Dermis blood vessel endothelial cell (primary cell): ENCODE data around the gene ZSCAN5B. TPM values are rescaled to one million over a fixed set of nuclear protein-coding genes. Genes with fewer than 3 reads are reported as not detected.
"Not testable (repeated sequence)": the region's sequence is repeated elsewhere in the genome, so short reads cannot be mapped to it uniquely, and the experiment has no call there.

ENCODE experiments used
- DNase-seq: peaks from one replicate; pipeline ENCODE4 v3.0.0; 2010
- total RNA-seq: library from RNA; depleted of rRNA; stranded (reverse); fragments of >200 nt; gene quantifications from 2 replicates; pipeline ENCODE4 v1.2.3, GENCODE V29; 2014

The ZSCAN5B gene, protein sequence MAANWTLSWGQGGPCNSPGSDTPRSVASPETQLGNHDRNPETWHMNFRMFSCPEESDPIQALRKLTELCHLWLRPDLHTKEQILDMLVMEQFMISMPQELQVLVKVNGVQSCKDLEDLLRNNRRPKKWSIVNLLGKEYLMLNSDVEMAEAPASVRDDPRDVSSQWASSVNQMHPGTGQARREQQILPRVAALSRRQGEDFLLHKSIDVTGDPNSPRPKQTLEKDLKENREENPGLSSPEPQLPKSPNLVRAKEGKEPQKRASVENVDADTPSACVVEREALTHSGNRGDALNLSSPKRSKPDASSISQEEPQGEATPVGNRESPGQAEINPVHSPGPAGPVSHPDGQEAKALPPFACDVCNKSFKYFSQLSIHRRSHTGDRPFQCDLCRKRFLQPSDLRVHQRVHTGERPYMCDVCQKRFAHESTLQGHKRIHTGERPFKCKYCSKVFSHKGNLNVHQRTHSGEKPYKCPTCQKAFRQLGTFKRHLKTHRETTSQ
- total RNA-seq = not detected in 2 replicates

DNA sequence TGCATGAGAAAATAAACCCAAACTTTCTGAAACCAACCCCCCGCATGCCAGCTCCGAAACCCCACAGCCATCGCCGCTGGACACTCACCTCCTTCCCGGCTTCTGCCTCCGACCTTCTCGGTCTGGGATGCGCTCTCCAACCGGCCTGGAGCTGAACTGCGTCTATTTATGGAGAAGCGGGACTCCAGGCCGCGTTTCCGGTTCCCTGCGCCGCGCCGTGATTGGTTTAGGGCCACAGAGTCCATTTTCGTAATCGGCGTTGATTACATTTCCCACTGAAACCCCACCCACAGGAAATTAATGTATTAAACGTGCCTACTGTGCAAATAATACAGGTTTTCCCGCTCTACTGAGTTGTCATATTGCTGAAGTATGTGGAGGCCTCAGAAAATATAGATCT lies at the start of gene ZSCAN5B:
Gene ZSCAN5B, minus strand, starts transcription at position 138 of the 400 bp plus-strand sequence. CDS start 4,731 bp downstream, outside the sequence.
- DNase-seq = not testable (repeated sequence)

DNA sequence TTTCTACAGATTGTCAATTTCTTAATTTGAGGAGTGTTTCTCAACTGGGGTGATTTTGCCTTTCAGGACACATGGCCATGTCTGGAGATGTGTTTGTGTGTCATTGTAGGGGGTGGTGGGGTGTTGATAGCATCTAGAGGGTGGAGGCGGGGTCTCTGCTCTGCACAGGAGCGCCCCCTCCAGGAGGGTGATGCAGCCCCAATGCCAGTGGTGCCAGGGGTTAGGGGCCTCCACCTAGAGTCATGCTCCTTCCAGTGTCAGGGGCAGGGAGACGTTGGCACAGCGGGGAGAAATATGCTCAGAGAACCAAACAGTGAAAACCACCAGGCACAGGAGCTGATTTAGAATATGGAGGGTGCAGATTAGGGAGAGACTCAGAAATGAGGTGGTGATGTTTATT lies 48.2 kb upstream of the ZSCAN5B start:
- not testable (repeated sequence) for DNase-seq

DNA sequence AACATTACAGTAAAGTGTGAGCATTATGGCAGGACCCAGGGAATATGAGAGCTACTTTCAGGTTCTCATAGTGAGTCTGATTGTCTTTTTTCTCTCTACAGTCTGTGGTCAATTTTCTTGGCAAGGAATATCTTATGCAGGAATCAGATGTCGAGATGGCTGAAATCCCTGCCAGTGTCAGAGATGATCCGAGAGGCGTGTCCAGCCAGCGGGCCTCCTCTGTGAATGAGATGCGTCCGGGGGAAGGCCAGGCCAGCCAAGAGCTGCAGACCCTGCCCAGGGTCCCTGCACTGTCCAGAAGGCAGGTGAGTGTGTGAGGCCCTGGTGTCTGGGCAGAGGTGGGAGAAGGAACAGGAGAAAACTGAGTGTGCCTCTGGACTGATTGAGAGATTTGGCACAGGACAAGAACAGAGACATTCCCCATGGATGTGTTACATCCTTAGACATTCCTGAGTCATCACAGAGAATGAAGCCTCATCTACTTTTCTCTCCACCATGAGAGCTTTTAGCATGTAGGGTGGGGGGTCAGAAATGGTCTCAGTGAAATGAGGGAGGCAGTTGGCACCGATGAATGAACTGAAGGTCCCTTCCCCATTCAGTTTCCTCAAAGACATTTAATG lies 47.6 kb upstream of the ZSCAN5B start:
- DNase-seq = no peak

DNA sequence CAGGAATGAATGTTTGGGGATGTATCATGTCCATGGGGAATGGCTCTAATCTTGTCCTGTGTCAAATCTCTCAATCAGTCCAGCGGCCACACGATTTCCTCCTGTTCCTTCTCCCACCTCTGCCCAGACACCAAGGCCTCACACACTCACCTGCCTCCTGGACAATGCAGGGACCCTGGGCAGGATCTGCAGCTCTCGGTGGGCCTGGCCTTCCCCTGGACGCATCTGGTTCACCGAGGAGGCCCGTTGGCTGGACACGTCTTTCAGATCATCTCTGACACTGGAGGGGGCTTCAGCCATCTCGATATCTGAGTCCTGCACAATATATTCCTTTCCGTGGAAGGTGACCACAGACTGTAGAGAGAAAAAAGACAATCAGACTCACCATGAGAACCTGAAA lies 25.9 kb upstream of the ZSCAN5B start:
- DNase-seq = no peak

DNA sequence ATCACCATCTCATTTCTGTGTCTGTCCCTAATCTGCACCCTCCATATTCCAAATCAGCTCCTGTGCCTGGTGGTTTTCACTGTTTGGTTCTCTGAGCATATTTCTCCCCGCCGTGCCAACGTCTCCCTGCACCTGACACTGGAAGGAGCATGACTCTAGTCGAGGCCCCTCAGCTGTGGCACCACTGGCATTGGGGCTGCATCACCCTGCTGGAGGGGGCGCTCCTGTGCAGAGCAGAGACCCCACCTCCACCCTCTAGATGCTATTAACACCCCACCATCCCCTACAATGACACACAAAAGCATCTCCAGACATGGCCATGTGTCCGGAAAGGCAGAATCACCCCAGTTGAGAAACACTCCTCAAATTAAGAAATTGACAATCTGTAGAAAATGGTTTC lies 25.3 kb upstream of the ZSCAN5B start:
- no peak for DNase-seq

DNA sequence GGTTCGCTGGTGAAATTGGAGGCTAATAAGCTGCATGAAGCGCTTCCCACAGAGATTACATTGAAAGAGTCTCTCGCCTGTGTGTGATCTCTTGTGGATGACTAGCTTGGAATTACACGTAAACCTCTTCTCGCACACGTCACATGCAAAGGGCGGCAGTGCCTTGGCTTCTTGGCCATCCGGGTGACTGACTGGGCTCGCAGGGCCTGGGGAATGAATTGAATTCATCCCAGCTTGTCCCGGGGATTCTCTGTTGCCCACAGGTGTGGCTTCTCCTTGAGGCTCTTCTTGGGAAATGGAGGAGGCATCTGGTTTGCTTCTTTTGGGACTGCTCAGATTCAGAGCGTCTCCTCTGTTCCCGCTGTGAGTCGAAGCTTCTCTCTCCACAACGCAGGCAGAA lies 24.3 kb upstream of the ZSCAN5B start:
- DNase-seq = no peak

DNA sequence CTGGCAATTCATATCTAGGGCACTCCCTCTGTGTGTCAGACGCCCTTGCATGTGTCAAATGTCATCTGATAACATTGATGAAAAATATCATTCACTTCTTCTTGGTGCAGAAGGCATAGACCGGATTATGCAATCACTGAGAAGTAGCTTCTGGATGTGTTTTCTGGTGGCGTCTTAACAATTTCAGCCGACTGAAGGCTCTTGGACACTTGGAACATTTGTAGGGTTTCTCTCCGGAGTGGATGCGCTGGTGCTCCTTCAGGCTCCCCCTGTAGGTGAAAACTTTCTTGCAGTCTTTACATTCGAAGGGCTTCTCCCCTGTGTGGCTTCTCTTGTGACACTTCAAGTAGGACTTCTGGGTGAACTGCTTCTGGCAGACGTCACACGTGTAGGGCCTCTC lies 23.9 kb upstream of the ZSCAN5B start:
- peak; percentile 38 for DNase-seq

DNA sequence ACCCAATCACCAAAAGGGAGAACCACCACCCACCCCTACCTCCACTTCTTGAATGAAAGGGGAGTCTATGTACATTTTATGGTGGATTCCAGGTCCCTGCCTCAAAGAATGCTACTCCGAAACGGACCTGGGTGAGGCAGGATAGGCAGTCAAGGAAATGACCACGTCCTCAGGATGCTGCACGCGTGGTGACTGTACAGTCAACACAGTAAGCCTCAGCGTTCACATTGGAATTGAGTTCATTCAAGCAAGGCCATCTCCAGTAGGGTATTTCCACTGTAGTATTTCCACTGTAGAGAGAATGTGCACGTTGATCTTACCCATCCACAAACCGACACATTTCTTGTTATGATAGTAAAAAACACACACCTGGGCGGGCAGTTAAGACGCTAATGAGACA lies 21.4 kb upstream of the ZSCAN5B start:
- DNase-seq = peak; percentile 37

DNA sequence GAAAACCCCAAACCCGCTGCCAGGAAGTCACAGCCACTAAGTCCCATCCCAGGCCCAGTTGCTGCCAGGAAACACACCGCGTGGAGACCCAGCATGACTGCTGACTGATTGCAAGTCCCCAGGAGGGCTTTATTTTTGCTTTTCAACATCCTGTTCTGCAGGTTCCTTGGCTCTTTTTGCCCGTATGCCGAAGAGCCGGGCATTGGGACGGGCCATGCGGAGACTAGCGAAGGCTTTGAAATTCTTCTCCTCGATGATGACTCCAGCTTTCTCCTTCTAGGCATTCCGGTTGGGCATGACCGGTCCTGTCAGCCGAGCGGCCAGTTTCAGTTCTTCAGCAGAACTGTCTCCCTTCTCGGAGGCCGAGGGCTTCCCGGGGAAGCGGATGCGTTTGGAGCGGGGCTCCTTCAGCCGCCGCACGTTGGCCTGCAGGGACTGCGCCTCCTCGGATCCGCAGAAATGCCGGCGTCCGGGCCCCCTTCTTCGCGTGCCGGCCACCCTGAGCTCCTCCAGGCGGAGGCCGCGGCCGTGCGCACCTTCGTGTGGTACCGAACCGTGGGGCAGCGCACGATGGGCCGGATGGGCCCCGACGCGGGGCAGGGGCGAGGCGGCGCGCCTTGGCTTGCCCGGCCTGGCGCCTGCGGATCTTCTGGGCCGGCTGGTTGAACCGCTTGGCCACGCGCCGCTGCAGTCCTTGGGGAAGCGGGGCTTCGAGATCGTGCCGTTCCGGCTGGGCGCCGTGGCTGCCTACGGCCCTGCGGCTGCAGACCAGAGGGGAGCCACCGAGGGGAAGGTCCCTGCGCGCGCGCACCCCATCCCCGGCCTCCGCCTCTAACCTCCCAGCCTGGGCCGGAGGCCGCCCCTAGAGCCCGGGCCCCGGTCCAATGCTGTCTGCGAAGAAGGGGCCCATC lies 19.7 kb upstream of the ZSCAN5B start:
- peak; percentile 47 for DNase-seq

DNA sequence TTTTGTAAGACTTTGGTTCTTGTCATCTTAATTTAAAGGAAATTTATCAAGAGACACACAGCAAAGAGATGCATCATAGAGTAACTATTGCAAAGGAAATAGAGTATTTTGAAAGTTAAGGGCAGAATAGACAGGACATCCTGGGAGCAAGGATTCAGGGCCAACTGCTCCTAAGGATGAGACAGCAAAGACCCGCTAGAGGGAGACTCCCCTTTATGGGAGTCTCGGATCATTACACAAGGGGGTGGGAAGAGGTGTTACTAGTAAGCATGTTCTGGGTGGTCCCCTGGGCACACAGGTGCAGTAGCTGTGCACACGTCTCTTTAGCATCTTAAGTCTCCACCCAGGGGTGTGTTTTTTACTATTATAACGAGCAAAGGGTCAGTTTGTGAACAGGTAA lies 14.1 kb upstream of the ZSCAN5B start:
- DNase-seq = no peak

DNA sequence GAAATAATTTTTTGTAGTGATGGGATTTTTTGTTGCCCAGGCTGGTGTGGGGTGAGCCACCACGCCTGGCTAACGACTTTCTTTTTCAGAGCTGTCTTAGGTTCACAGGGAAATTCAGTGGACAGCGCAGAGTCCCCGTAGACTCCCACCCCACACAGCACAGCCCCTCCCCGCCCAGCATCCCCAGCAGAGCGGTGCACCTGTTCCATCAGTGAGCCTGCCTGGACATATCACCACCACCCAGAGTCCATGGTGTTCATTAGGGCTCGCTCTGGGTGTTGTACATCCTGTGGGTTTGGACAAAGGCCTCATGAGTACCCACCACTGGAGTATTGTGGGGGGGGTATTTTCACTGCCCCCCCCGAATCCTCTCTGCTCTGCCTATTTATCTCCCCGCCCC lies 12.5 kb upstream of the ZSCAN5B start:
- DNase-seq = not testable (repeated sequence)

DNA sequence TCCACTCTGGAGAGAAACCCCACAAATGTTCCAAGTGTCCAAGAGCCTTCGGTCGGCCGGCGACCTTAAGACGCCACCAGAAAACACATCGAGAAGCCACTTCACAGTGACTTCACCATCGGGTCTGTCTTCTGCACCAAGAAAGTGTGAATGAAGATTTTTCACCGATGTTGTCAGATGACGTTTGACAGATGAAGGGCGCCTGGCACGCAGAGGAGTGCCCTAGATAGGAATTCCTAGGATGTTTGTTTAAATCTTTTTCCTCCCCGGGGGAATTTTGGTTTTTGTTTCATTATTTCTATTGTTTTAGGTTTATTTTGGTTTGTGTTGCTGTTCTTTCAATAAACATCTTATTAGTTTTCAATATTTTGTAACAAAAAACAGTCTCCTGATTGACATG lies 11.5 kb upstream of the ZSCAN5B start:
- DNase-seq = no peak

DNA sequence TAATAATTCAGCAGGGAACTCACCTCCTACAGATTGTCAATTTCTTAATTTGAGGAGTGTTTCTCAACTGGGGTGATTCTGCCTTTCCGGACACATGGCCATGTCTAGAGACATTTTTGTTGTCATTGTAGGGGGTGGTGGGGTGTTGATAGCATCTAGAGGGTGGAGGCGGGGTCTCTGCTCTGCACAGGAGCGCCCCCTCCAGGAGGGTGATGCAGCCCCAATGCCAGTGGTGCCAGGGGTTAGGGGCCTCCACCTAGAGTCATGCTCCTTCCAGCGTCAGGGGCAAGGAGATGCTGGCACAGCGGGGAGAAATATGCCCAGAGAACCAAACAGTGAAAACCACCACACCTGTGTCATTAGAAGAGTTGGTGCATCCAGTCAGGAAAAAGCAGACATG lies 10.0 kb upstream of the ZSCAN5B start:
- not testable (repeated sequence) for DNase-seq

DNA sequence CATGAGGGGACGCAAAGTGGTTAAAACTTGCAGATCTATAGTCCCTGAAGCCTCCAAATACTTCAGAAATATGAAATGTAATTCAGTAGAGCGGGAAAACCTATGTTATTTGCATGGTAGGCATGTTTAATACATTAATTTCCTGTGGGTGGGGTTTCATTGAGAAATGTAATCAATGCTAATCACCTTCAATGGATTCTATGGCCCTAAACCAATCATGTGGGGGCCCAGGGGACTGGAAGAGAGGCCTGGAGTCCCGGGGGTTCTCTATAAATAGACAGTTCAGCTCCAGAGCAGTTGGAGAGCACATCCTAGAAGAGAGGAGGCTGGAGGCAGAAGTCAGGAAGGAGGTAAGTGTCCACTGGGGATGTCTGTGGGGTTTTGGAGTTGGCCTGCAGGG lies 4.4 kb upstream of the ZSCAN5B start, which contains the start of gene ZSCAN5C:
Gene ZSCAN5C, plus strand, starts transcription at position 301 of the 400 bp plus-strand sequence. CDS start 3,641 bp downstream, outside the sequence.
- DNase-seq = no peak

DNA sequence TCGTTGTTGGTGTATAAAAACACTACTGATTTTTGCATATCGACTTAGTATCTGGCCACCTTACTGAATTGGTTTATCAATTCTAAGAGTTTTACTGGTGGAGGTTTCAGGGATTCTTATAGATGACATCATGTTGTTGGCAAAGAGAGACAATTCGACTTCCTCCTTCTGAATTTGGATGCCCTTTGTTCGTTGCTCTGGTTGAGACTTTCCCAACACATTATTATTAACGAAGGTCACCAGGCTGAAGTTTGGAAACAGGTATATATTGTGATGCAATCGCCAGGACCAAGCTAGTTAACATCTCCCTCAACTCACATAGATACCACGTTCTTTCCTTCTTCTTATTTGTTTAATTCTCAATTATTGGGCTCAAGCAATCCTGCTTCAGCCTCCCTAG lies 2.1 kb upstream of the ZSCAN5B start:
- DNase-seq = no peak

DNA sequence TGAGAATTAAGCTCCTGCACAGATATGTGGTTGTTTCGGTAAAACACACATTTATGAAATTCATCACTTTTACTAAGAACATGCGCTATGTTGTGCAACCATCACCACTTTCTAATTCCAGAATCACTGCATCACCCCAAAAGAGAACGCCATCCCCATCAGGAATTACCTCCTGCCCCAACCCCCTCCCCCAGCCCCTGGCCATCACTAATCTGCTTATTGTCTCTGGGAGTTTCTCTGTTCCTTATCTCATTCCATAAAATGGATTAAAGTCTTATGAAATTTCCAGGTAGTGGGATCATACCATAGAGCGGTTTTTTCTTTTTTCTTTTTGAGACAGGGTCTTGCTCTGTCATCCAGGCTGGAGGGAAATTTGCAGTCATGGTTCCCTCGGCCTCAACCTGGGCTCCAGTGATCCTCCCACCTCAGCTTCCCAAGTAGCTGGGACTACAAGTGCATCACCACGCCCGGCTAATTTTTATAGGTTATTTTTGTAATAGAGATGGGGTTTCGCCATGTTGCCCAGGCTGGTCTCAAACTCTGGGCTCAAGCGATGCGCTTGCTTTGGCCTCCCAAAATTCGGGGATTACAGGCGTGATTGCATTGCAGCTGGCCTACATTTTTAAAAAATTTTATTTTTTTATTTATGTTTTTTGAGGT lies 3.5 kb downstream of the ZSCAN5B start:
- no peak for DNase-seq

DNA sequence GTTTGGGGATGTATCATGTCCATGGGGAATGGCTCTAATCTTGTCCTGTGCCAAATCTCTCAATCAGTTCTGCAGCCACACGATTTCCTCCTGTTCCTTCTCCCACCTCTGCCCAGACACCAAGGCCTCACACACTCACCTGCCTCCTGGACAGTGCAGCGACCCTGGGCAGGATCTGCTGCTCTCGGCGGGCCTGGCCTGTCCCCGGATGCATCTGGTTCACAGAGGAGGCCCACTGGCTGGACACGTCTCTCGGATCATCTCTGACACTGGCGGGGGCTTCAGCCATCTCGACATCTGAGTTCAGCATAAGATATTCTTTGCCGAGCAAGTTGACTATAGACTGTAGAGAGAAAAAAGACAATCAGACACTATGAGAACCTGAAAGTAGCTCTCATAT lies 5.9 kb downstream of the ZSCAN5B start:
- no peak for DNase-seq

DNA sequence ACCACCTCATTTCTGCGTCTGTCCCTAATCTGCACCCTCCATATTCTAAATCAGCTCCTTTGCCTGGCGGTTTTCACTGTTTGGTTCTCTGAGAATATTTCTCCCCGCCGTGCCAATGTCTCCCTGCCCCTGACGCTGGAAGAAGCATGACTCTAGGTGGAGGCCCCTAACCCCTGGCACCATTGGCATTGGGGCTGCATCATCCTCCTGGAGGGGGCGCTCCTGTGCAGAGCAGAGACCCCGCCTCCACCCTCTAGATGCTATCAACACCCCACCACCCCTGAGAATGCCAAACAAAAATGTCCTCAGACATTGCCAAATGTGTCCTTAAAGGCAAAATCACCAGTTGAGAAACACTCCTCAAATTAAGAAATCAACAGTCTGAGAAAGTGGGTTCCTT lies 6.5 kb downstream of the ZSCAN5B start:
- no peak for DNase-seq

DNA sequence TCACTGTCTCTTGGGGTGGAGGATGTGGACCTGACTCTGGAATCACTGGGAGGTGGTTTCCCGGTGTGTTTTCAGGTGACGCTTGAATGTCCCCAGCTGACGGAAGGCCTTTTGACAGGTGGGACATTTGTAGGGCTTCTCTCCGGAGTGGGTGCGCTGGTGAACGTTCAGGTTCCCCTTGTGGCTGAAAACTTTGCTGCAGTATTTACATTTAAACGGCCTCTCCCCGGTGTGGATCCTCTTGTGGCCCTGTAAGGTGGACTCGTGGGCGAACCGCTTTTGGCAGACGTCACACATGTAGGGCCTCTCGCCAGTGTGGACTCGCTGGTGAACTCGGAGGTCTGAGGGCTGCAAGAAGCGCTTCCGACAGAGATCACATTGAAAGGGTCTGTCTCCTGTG lies 7.8 kb downstream of the ZSCAN5B start:
- no peak for DNase-seq

DNA sequence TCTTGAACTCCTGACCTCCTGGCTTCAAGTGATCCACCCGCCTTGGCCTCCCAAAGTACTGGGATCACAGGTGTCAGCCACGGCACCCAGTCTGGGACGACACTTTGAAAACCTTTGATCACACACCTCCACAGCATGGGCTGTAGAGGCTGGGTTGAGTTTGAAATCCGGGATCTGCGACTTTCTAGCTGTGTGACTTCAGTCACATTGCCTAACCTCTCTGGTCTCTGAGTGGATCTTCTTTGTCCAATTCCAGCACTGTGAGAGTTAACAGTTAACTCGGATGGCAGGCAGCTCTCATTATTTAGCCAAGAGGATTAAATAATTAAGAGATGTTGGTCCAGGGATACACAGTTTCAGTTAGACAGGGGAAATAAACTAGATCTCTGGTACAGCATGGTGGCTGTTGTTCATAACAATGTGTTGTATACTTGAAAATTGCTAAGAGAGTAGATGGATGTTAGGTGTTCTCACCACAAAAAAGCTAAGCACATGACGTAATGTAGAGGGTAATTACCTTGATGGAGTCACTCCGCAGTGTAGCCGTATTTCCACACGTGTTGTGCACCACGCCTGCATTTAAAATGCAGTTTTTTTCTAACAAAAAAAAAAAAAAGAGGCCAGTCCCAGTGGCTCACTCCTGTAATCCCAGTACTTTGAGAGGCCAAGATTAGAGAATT lies 19.9 kb downstream of the ZSCAN5B start:
- no peak for DNase-seq

DNA sequence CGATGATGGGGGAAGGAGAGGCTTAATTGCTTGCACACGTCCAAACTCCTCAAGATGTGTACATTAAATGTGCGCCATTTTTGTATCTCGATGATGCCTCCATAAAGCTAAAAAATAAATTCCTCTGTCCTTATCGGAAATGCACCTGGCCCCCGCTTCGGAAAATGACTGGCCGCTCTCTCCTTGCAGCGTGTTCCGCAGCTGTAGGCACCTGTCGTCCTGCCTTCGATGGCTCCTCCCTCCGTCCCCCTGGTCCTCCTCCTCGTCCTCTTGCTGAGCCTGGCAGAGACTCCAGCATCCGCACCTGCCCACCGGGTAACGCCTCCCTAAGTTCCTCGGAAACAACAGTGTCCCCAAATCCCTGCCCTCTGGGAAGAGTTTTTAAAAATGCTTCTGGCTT lies 20.7 kb downstream of the ZSCAN5B start:
- DNase-seq = no peak

DNA sequence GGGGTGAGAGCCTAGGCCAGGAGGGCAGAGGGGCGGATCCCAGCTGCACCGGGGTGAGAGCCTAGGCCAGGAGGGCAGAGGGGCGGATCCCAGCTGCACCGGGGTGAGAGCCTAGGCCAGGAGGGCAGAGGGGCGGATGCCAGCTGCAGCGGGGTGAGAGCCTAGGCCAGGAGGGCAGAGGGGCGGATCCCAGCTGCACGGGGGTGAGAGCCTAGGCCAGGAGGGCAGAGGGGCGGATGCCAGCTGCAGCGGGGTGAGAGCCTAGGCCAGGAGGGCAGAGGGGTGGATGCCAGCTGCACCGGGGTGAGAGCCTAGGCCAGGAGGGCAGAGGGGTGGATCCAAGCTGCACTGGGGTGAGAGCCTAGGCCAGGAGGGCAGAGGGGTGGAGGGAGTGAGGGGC lies 21.3 kb downstream of the ZSCAN5B start:
- DNase-seq = not testable (repeated sequence)
